ENCODE measurements around the gene NUDCD3. TPM values are rescaled to one million over a fixed set of nuclear protein-coding genes. Genes with fewer than 3 reads are reported as not detected.

NUDCD3 gene
- polyA plus RNA-seq, 1 donor (not counting 4 experiments of a cell fraction or from before 2014, with no cell fraction given) = 58.7 TPM

- dilution Hi-C loops (cut with MboI; ENCODE audit: extremely low pct_ligation_motif_present, low sequenced_read_pairs) = no loop called here
- no peak for FAIRE-seq
These were observed 95.8 kb downstream of the NUDCD3 start for GRCh38 chr7:44394636-44395035.

GRCh38 chr7:44394112-44394447 is 96.4 kb downstream of the NUDCD3 start:
- Histone ChIP-seq H3K4me3 (ENCODE audit: control insufficient read depth in 2 of 3, extremely low read depth in 1 of 3, insufficient read depth in 2 of 3, low read depth in 1 of 3, low read length in 3 of 3) (no peak overlapping the region), H3K27ac (ENCODE audit: control insufficient read depth, insufficient read depth, low read length) (no peak overlapping the region), H3K27me3 (ENCODE audit: control insufficient read depth, extremely low read depth, insufficient read depth, low read length) (no peaks in the 10 kb centered on the region), H3K9me1 (ENCODE audit: control insufficient read depth, extremely low read depth, insufficient read depth, low read length) (no peaks in the 10 kb centered on the region), H3K4me2 (ENCODE audit: control insufficient read depth, extremely low read depth, insufficient read depth, low read depth, low read length) (no peak overlapping the region), H3K9me3 (ENCODE audit: control insufficient read depth, low read depth, low read length) (no peaks in the 10 kb centered on the region), H3K9ac (ENCODE audit: control insufficient read depth, extremely low read depth, insufficient read depth, low read length) (no peak overlapping the region), H3K36me3 (ENCODE audit: control insufficient read depth in 2 of 2, extremely low read depth in 1 of 2, insufficient read depth in 2 of 2, low read length in 2 of 2) (peaks cover 17 to 22% of the 10 kb centered on the region in 2 experiments), H3K79me2 (ENCODE audit: control insufficient read depth, insufficient read depth, low read length) (no peaks in the 10 kb centered on the region), H3K4me1 (ENCODE audit: control insufficient read depth, extremely low read depth, insufficient read depth, low read length) (no peaks in the 10 kb centered on the region), H4K20me1 (ENCODE audit: control insufficient read depth, extremely low read depth, insufficient read depth, low read length) (no peaks in the 10 kb centered on the region), H2AFZ (ENCODE audit: control insufficient read depth, low read length) (no peak overlapping the region)
- dilution Hi-C loops (cut with MboI; ENCODE audit: extremely low pct_ligation_motif_present, low sequenced_read_pairs) = no loop called here
- FAIRE-seq (no peak), DNase-seq (ENCODE audit: low read depth, low spot score) (no peak)
- TF ChIP-seq CTCF (optimal IDR thresholded peaks at IDR 0.05 in 1 of 3, IDR thresholded peaks at IDR 0.05 in 1 of 3, conservative IDR thresholded peaks at IDR 0.05 in 1 of 3; ENCODE audit: extremely low read depth in 1 of 3, insufficient read depth in 2 of 3, low read length in 3 of 3) = no peak
- TF ChIP-seq EZH2 (IDR thresholded peaks at IDR 0.05; ENCODE audit: low read length) = no peak

More at GRCh38 chr7:44394636-44395035, 95.8 kb downstream of the NUDCD3 start:
- Histone ChIP-seq H3K4me1 (ENCODE audit: control insufficient read depth, extremely low read depth, insufficient read depth, low read length) (no peaks in the 10 kb centered on the region), H3K79me2 (ENCODE audit: control insufficient read depth, insufficient read depth, low read length) (no peaks in the 10 kb centered on the region), H3K9me3 (ENCODE audit: control insufficient read depth, low read depth, low read length) (no peaks in the 10 kb centered on the region), H3K9ac (ENCODE audit: control insufficient read depth, extremely low read depth, insufficient read depth, low read length) (no peak overlapping the region), H3K9me1 (ENCODE audit: control insufficient read depth, extremely low read depth, insufficient read depth, low read length) (no peaks in the 10 kb centered on the region), H2AFZ (ENCODE audit: control insufficient read depth, low read length) (no peak overlapping the region), H3K36me3 (ENCODE audit: control insufficient read depth in 2 of 2, extremely low read depth in 1 of 2, insufficient read depth in 2 of 2, low read length in 2 of 2) (peaks cover 17 to 22% of the 10 kb centered on the region in 2 experiments), H3K27me3 (ENCODE audit: control insufficient read depth, extremely low read depth, insufficient read depth, low read length) (no peaks in the 10 kb centered on the region), H4K20me1 (ENCODE audit: control insufficient read depth, extremely low read depth, insufficient read depth, low read length) (no peaks in the 10 kb centered on the region), H3K4me3 (ENCODE audit: control insufficient read depth in 2 of 3, extremely low read depth in 1 of 3, insufficient read depth in 2 of 3, low read depth in 1 of 3, low read length in 3 of 3) (no peak overlapping the region), H3K4me2 (ENCODE audit: control insufficient read depth, extremely low read depth, insufficient read depth, low read depth, low read length) (no peak overlapping the region), H3K27ac (ENCODE audit: control insufficient read depth, insufficient read depth, low read length) (no peak overlapping the region)
- no peak for TF ChIP-seq EZH2 (IDR thresholded peaks at IDR 0.05; ENCODE audit: low read length)
- DNase-seq (ENCODE audit: low read depth, low spot score) = no peak
